ENCODE data around the gene SLC12A3.

- no peak for TF ChIP-seq CTCF (IDR thresholded peaks at IDR 0.05; ENCODE audit: borderline replicate concordance, extremely low read depth, low read length, poor library complexity, severe bottlenecking)
- no peak for TF ChIP-seq EZH2 (IDR thresholded peaks at IDR 0.05; ENCODE audit: borderline replicate concordance, low read depth, low read length, severe bottlenecking)
Observed at GRCh38 chr16:56877486-56878182, 12.6 kb downstream of the SLC12A3 start.
